ENCODE measurements around the gene CTSD. TPM values are rescaled to one million over a fixed set of nuclear protein-coding genes. Genes with fewer than 3 reads are reported as not detected.
"Not testable (repeated sequence)": the region's sequence is repeated elsewhere in the genome, so short reads cannot be mapped to it uniquely, and the experiment has no call there.

CTSD gene
- polyA plus RNA-seq, 1 donor from 2014 or later = 30.5 TPM

DNA sequence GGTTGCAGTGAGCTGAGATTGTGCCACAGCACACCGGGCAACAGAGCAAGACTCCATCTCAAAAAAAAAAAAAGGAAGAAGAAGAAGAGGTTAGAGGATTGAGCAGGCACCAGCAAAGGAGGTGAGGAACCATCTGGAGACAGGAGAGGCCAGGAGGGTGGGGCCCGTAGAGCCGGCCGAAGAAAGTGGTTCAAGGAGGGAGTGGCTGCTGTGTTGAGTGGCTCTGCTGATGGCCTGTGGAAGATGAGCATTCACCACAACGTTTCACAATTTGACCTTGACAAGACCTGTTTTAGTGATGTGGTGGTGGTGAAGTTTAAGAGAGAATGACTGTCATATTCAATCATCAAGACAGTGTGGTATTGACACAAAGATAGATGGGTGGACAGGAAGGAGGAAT lies 6.8 kb upstream of the CTSD start:
- Histone ChIP-seq H3K4me2 (ENCODE audit: low read length) (no peak overlapping the region), H3K27ac (ENCODE audit: low read length) (no peak overlapping the region), H3K4me3 (ENCODE audit: low read length) (no peak overlapping the region), H3K27me3 (ENCODE audit: insufficient read depth, low read depth, low read length) (no peaks in the 10 kb centered on the region), H3K9ac (ENCODE audit: low read length) (no peak overlapping the region), H2AFZ (ENCODE audit: low read depth, low read length) (no peak overlapping the region), H3F3A (ENCODE audit: insufficient read depth, low read length, poor library complexity, severe bottlenecking) (no peaks in the 10 kb centered on the region), H3K79me2 (replicated peaks; ENCODE audit: insufficient read depth, low read length) (no peaks in the 10 kb centered on the region), H3K9me3 (ENCODE audit: low read length) (no peaks in the 10 kb centered on the region), H4K20me1 (ENCODE audit: insufficient read depth) (no peaks in the 10 kb centered on the region), H3K36me3 (ENCODE audit: insufficient read depth, low read length) (no peaks in the 10 kb centered on the region), H3K9me2 (ENCODE audit: insufficient read depth, low read length) (no peaks in the 10 kb centered on the region)
- no peak for TF ChIP-seq RAD21 (conservative IDR thresholded peaks at IDR 0.05)
- TF ChIP-seq TAF1 (IDR thresholded peaks at IDR 0.05; ENCODE audit: low read depth) = no peak
- no peak for TF ChIP-seq MXI1 (conservative IDR thresholded peaks at IDR 0.05; ENCODE audit: poor library complexity, severe bottlenecking)
- TF ChIP-seq EP300 (conservative IDR thresholded peaks at IDR 0.05; ENCODE audit: poor library complexity, severe bottlenecking) = no peak
- no peak for TF ChIP-seq EZH2 (IDR thresholded peaks at IDR 0.05; ENCODE audit: borderline replicate concordance, insufficient read depth, low read length, poor library complexity, severe bottlenecking)
- TF ChIP-seq, protein P1, sequence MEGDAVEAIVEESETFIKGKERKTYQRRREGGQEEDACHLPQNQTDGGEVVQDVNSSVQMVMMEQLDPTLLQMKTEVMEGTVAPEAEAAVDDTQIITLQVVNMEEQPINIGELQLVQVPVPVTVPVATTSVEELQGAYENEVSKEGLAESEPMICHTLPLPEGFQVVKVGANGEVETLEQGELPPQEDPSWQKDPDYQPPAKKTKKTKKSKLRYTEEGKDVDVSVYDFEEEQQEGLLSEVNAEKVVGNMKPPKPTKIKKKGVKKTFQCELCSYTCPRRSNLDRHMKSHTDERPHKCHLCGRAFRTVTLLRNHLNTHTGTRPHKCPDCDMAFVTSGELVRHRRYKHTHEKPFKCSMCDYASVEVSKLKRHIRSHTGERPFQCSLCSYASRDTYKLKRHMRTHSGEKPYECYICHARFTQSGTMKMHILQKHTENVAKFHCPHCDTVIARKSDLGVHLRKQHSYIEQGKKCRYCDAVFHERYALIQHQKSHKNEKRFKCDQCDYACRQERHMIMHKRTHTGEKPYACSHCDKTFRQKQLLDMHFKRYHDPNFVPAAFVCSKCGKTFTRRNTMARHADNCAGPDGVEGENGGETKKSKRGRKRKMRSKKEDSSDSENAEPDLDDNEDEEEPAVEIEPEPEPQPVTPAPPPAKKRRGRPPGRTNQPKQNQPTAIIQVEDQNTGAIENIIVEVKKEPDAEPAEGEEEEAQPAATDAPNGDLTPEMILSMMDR (IDR thresholded peaks at IDR 0.05; ENCODE audit: poor library complexity, severe bottlenecking) = no peak
- no peak for TF ChIP-seq SMC3 (conservative IDR thresholded peaks at IDR 0.05; ENCODE audit: poor library complexity)
- TF ChIP-seq, protein P2, sequence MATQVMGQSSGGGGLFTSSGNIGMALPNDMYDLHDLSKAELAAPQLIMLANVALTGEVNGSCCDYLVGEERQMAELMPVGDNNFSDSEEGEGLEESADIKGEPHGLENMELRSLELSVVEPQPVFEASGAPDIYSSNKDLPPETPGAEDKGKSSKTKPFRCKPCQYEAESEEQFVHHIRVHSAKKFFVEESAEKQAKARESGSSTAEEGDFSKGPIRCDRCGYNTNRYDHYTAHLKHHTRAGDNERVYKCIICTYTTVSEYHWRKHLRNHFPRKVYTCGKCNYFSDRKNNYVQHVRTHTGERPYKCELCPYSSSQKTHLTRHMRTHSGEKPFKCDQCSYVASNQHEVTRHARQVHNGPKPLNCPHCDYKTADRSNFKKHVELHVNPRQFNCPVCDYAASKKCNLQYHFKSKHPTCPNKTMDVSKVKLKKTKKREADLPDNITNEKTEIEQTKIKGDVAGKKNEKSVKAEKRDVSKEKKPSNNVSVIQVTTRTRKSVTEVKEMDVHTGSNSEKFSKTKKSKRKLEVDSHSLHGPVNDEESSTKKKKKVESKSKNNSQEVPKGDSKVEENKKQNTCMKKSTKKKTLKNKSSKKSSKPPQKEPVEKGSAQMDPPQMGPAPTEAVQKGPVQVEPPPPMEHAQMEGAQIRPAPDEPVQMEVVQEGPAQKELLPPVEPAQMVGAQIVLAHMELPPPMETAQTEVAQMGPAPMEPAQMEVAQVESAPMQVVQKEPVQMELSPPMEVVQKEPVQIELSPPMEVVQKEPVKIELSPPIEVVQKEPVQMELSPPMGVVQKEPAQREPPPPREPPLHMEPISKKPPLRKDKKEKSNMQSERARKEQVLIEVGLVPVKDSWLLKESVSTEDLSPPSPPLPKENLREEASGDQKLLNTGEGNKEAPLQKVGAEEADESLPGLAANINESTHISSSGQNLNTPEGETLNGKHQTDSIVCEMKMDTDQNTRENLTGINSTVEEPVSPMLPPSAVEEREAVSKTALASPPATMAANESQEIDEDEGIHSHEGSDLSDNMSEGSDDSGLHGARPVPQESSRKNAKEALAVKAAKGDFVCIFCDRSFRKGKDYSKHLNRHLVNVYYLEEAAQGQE (IDR thresholded peaks at IDR 0.05; ENCODE audit: borderline replicate concordance) = no peak
- no peak for TF ChIP-seq POLR2AphosphoS5 (IDR thresholded peaks at IDR 0.05)

DNA sequence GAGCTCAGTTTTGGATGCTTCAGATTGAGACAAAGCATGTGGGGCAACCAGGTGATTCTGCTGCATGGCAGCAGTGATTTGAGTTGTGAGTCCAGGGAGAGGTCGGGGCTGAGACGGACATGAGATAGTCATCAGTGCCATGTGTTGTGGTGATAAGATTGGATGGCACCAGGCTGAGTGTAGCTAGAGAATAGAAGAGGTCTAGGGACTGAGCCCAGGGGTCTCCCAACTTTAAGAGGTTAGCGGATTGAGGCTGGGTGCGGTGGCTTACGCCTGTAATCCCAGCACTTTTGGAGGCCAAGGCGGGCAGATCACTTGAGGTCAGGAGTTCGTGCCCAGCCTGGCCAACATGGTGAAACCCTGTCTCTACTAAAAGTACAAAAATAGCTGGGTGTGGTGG lies 6.3 kb upstream of the CTSD start:
- H3F3A ChIP-seq (ENCODE audit: insufficient read depth, low read length, poor library complexity, severe bottlenecking) = no peaks in the 10 kb centered on the region
- no peak overlapping the region for H3K9ac ChIP-seq (ENCODE audit: low read length)
- no peak overlapping the region for H3K27ac ChIP-seq (ENCODE audit: low read length)
- H3K4me3 ChIP-seq (ENCODE audit: low read length) = no peak overlapping the region
- H2AFZ ChIP-seq (ENCODE audit: low read depth, low read length) = no peak overlapping the region
- no peaks in the 10 kb centered on the region for H3K36me3 ChIP-seq (ENCODE audit: insufficient read depth, low read length)
- H3K27me3 ChIP-seq (ENCODE audit: insufficient read depth, low read depth, low read length) = no peaks in the 10 kb centered on the region
- no peak overlapping the region for H3K4me2 ChIP-seq (ENCODE audit: low read length)
- no peaks in the 10 kb centered on the region for H3K9me2 ChIP-seq (ENCODE audit: insufficient read depth, low read length)
- no peaks in the 10 kb centered on the region for H3K79me2 ChIP-seq (replicated peaks; ENCODE audit: insufficient read depth, low read length)
- no peaks in the 10 kb centered on the region for H3K9me3 ChIP-seq (ENCODE audit: low read length)
- TF ChIP-seq SMC3 (conservative IDR thresholded peaks at IDR 0.05; ENCODE audit: poor library complexity) (no peak), EP300 (conservative IDR thresholded peaks at IDR 0.05; ENCODE audit: poor library complexity, severe bottlenecking) (no peak), RAD21 (conservative IDR thresholded peaks at IDR 0.05) (no peak), POLR2AphosphoS5 (IDR thresholded peaks at IDR 0.05) (no peak)
- TF ChIP-seq, protein P1 (IDR thresholded peaks at IDR 0.05; ENCODE audit: poor library complexity, severe bottlenecking) = no peak
- TF ChIP-seq, protein P2 (IDR thresholded peaks at IDR 0.05; ENCODE audit: borderline replicate concordance) = no peak
- H4K20me1 ChIP-seq (ENCODE audit: insufficient read depth) = no peaks in the 10 kb centered on the region

DNA sequence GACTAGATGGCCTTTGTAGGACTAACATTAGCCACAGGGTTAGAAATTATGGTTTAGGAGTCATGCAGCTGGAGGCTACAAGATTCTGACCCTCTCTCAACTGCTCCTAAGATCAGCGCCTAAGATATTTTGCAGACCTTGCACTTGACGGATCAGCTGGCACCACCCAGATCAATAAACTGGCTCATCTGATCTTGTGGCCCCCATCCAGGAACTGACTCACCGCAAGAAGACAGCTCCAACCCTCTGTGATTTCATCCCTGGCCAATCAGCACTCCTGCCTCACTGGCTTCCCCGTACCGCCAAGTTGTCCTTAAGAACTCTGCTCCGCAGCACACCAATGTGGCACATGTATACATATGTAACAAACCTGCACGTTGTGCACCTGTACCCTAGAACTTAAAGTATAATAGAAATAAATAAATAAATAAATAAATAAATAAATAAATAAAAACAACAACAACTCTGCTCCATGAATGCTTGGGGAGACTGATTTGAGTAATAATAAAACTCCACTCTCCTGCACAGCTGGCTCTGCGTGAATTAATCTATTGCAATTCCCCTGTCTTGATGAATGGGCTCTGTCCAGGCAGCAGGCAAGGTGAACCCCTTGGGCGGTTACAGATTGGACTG lies 5.7 kb upstream of the CTSD start:
- not testable (repeated sequence) for H3K9ac ChIP-seq (ENCODE audit: low read length); H3K4me3 ChIP-seq (ENCODE audit: low read length); H2AFZ ChIP-seq (ENCODE audit: low read depth, low read length); H4K20me1 ChIP-seq (ENCODE audit: insufficient read depth); H3K27ac ChIP-seq (ENCODE audit: low read length); H3K27me3 ChIP-seq (ENCODE audit: insufficient read depth, low read depth, low read length); H3K79me2 ChIP-seq (replicated peaks; ENCODE audit: insufficient read depth, low read length); H3F3A ChIP-seq (ENCODE audit: insufficient read depth, low read length, poor library complexity, severe bottlenecking); H3K9me3 ChIP-seq (ENCODE audit: low read length); H3K9me2 ChIP-seq (ENCODE audit: insufficient read depth, low read length); H3K36me3 ChIP-seq (ENCODE audit: insufficient read depth, low read length); H3K4me2 ChIP-seq (ENCODE audit: low read length)

Measured in neural cell (in vitro differentiated cells).